CD4-positive, alpha-beta T cell treated with Interleukin-15 for 1 hour (primary cell): Measurements from ENCODE around the gene LAMB1.
"Not testable (repeated sequence)": the region's sequence is repeated elsewhere in the genome, so short reads cannot be mapped to it uniquely, and the experiment has no call there.

Experiments
- DNase-seq: peaks from one replicate; pipeline ENCODE4 v3.0.0-alpha.2; 2020

Gene LAMB1

GRCh38 chr7:107907790-107908189, 95.2 kb downstream of the LAMB1 start:
- DNase-seq, result no peak

- no peak for DNase-seq
These were observed 100.6 kb downstream of the LAMB1 start for GRCh38 chr7:107902381-107902780.

- no peak for DNase-seq
These were observed 102.4 kb downstream of the LAMB1 start for GRCh38 chr7:107900496-107901015.

GRCh38 chr7:107898997-107899594, 103.9 kb downstream of the LAMB1 start:
- DNase-seq, result no peak

GRCh38 chr7:107892367-107892741, 110.6 kb downstream of the LAMB1 start:
- not testable (repeated sequence) for DNase-seq

- peak; percentile 24 for DNase-seq
These were observed 111.2 kb downstream of the LAMB1 start for GRCh38 chr7:107891636-107892366.

GRCh38 chr7:107890962-107891635, 111.9 kb downstream of the LAMB1 start, which contains the start of gene DLD:
Gene DLD (plus strand): TSS chr7:107891183. CDS start chr7:107891251, 68 bp downstream.
- DNase-seq, result peak; percentile 91

GRCh38 chr7:107890493-107890961, 112.4 kb downstream of the LAMB1 start:
- no peak for DNase-seq

GRCh38 chr7:107889992-107890391, 113.0 kb downstream of the LAMB1 start:
- no peak for DNase-seq

GRCh38 chr7:107887827-107888226, 115.1 kb downstream of the LAMB1 start:
- DNase-seq, result not testable (repeated sequence)

- DNase-seq, result no peak
These were observed 118.7 kb downstream of the LAMB1 start for GRCh38 chr7:107884066-107884818.

GRCh38 chr7:107882766-107883165, 120.2 kb downstream of the LAMB1 start:
- DNase-seq, result no peak

GRCh38 chr7:107879400-107880035, 123.4 kb downstream of the LAMB1 start:
- DNase-seq, result peak; percentile 33

GRCh38 chr7:107878636-107879035, 124.3 kb downstream of the LAMB1 start:
- no peak for DNase-seq

- no peak for DNase-seq
These were observed 125.1 kb downstream of the LAMB1 start for GRCh38 chr7:107877731-107878382.

- DNase-seq, result no peak
These were observed 126.0 kb downstream of the LAMB1 start for GRCh38 chr7:107876916-107877315.

GRCh38 chr7:107874605-107875446, 128.1 kb downstream of the LAMB1 start:
- DNase-seq, result peak; percentile 26

GRCh38 chr7:107874111-107874510, 128.8 kb downstream of the LAMB1 start:
- DNase-seq, result no peak
